Choroid plexus epithelial cell (primary cell): ENCODE results near the gene COL5A1.
A peak's percentile ranks its signal among the peaks of the same experiment; 100 is the strongest.

Source experiments
- DNase-seq: peaks from one replicate; pipeline ENCODE4 v3.0.0-alpha.2; 2010; ENCODE audit warnings: low read depth
- H3K4me3 ChIP-seq: 2 replicates; pipeline ENCODE4 v1.5.1; 2011; ENCODE audit warnings: low read depth, mild to moderate bottlenecking, control low read depth, low read length, moderate library complexity
- TF ChIP-seq, protein P1 (sequence below): conservative IDR thresholded peaks from 2 replicates; pipeline ENCODE4 v1.5.1; 2011; ENCODE audit warnings: low read depth, mild to moderate bottlenecking, control low read depth, inconsistent platforms, low read length, moderate library complexity

The COL5A1 gene

DNA sequence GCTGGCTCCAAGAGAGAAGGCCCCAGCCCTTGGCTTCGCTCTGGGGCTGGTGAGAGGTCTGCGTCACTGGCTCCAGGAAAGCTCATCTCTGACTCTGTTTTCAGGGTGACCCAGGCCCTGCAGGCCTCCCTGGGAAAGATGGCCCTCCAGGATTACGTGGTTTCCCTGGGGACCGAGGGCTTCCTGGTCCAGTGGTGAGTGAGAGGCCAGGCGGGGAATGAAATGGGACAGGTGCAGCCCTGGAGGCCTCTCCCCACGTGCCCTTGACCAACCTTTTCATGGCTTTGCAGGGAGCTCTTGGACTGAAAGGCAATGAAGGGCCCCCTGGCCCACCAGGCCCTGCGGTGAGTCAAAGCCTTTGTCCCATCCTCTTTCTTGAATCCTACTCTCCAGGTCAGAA lies 163.3 kb downstream of the COL5A1 start:
- TF ChIP-seq, protein P1, sequence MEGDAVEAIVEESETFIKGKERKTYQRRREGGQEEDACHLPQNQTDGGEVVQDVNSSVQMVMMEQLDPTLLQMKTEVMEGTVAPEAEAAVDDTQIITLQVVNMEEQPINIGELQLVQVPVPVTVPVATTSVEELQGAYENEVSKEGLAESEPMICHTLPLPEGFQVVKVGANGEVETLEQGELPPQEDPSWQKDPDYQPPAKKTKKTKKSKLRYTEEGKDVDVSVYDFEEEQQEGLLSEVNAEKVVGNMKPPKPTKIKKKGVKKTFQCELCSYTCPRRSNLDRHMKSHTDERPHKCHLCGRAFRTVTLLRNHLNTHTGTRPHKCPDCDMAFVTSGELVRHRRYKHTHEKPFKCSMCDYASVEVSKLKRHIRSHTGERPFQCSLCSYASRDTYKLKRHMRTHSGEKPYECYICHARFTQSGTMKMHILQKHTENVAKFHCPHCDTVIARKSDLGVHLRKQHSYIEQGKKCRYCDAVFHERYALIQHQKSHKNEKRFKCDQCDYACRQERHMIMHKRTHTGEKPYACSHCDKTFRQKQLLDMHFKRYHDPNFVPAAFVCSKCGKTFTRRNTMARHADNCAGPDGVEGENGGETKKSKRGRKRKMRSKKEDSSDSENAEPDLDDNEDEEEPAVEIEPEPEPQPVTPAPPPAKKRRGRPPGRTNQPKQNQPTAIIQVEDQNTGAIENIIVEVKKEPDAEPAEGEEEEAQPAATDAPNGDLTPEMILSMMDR, result no peak
- no peak for DNase-seq
- H3K4me3 ChIP-seq, result no peak overlapping the region

DNA sequence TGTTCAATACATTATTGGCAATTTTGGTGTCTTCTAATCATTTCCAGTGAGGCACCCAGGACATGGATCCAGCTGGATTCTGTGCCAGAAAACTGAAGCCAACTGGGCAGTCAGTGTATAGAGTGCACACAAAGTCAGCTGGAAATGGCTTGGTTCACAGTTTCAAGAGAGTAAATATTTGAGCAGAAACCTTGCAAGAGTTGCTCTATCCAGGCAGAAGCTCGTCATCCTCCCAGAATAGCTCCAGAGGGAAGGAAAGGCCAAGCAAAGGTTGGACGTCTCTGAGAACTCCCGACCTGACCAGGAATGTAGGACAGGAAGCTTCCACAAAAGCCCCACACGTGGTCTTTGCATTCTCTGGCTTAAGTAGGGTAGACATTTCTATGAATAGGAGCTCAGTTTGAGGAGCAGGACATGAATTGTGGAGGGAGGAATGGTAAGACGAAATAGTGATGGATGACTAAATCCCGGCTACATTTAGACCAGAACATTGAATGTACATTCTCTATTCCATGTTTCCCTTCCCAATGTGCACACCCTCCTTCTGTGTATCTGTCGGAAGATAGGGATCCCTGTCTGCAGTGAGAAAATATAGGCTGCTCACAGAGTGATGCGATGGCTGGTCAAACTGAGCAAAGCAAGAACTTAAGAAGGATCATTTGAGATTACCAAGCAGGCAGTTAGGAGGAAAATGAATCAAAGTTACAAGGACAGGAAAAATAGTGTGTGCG lies 166.3 kb downstream of the COL5A1 start:
- H3K4me3 ChIP-seq, result no peak overlapping the region
- TF ChIP-seq, protein P1, result no peak
- DNase-seq, result peak; percentile 89

DNA sequence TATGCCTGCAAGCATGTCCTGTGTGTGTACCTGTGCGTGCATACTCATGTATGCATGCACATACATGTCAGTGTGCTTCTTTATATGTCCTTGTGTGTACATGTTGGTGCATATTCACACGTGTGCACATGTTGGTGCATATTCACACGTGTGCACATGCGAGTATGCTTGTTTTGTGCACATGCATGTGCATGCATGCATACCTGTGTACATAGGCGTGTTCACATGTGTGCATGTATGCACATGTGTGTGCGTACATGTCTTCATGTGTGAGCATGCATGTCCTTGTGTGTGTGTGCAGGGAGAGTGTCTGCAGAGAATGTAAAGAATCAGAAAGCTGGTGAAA lies 166.8 kb downstream of the COL5A1 start:
- H3K4me3 ChIP-seq, result no peak overlapping the region
- no peak for DNase-seq
- TF ChIP-seq, protein P1, result no peak

DNA sequence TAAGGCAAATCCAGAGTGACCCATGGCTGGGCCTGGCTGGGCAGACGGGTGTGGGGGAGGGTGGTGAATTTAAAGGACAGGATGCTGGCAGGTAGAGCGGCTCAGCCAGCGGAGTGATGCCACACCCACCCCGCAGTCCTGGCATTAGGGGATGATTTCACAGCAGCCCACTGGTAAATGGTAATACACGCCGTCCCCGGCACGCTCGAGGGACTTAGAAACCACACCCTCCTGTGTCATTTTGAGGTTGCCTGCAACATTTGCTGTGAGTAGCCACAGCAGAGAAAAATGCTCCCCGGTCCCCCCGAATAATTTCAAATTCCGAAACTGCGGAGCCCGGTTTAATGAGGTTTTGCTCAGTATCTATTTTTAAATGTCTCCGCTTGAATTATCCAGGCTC lies 167.7 kb downstream of the COL5A1 start:
- H3K4me3 ChIP-seq, result no peak overlapping the region
- TF ChIP-seq, protein P1, result no peak
- no peak for DNase-seq

DNA sequence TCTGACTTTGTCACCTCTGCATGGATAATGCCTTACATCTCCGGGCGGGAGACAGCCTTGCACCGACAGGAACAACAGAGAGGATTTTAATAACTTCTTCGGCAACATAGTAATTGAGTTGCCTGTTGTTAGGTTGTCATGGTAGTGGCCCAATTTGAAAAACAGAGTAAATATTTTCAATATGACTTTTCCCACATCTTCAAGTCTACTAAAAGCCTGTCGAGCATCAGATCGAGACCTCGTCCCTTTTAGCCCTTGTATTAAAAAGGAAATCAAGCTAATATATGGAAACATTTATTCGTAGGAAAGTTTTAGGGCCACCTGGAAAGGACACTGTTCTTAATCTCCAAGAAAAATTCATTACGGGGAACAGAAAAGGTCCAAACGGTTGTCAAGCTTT lies 168.2 kb downstream of the COL5A1 start:
- H3K4me3 ChIP-seq, result no peak overlapping the region
- TF ChIP-seq, protein P1, result no peak
- no peak for DNase-seq

DNA sequence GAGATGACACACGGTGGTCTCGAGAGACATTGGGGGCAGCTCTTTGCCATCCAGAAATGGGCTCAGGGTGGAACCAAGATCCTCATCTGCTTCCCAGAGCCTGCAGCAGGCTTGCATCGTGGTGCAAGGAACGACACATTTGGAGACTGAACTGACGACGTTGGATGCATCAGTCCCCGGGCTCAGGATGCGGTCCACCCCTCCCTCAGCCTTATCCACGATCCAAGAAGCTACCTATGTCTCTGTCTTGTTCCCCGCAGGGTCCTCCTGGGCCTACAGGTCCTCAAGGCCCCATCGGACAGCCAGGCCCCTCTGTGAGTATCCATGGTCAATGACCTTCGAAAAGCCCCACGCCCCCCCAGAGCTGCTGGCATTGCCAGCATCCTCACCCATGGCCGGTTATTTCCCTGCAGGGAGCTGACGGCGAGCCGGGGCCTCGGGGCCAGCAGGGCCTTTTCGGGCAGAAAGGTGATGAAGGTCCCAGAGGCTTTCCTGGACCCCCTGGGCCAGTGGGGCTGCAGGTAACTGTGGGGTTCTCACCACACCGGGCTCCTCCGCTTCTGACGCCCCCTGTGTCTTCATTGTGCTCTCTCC lies 169.6 kb downstream of the COL5A1 start:
- TF ChIP-seq, protein P1, result no peak
- no peak overlapping the region for H3K4me3 ChIP-seq
- DNase-seq, result no peak
